Measurements from ENCODE around the gene RUNX3.

RUNX3 gene

GRCh38 chr1:24965571-24965930, 35.5 kb upstream of the RUNX3 start (continued):
- no peak for TF ChIP-seq PRDM1 (tag by site-specific recombination; IDR thresholded peaks at IDR 0.05)
- no peak for TF ChIP-seq ZNF701 (tag by site-specific recombination; IDR thresholded peaks at IDR 0.05)
- TF ChIP-seq ZBTB20 (tag by site-specific recombination; IDR thresholded peaks at IDR 0.05), result no peak
- TF ChIP-seq ZSCAN16 (tag by site-specific recombination; IDR thresholded peaks at IDR 0.05), result no peak
- TF ChIP-seq ZNF302 (tag by site-specific recombination; IDR thresholded peaks at IDR 0.05; ENCODE audit: low read depth), result no peak
- TF ChIP-seq ZNF624 (tag by site-specific recombination; IDR thresholded peaks at IDR 0.05), result no peak
- TF ChIP-seq ZBTB8A (tag by site-specific recombination; IDR thresholded peaks at IDR 0.05), result no peak

GRCh38 chr1:24964811-24965570, 34.9 kb upstream of the RUNX3 start:
- H3K4me1 ChIP-seq (ENCODE audit: control insufficient read depth, insufficient read depth, low read length), result no peaks in the 10 kb centered on the region
- H3K9me3 ChIP-seq (ENCODE audit: control insufficient read depth, insufficient read depth, low read depth, low read length), result no peaks in the 10 kb centered on the region
- POLR2A ChIA-PET, result no interaction called here
- TF ChIP-seq EGR2 (tag by site-specific recombination; IDR thresholded peaks at IDR 0.05; ENCODE audit: low read depth) (peak; percentile 47; the same call in 1 of the 2 replicates), ZBTB1 (tag by site-specific recombination; IDR thresholded peaks at IDR 0.05) (no peak), PRDM4 (tag by site-specific recombination; IDR thresholded peaks at IDR 0.05) (no peak), ZFHX2 (tag by site-specific recombination; conservative IDR thresholded peaks at IDR 0.05) (peak; percentile 65)
- no peaks in the 10 kb centered on the region for H3K36me3 ChIP-seq (ENCODE audit: control insufficient read depth in 2 of 2, insufficient read depth in 1 of 2, low read length in 2 of 2)
- no peak overlapping the region for H3K27ac ChIP-seq (ENCODE audit: extremely low read depth, low read depth, low read length)
- no peak overlapping the region for H3K4me3 ChIP-seq (ENCODE audit: low read depth, low read length)
- CTCF ChIA-PET, result interaction anchor here (0.7 to 1.2 kb wide), 2 partner anchors 73 to 108 kb away, joined by 3 to 4 read pairs; no protein-coding TSS in a partner anchor

- Histone ChIP-seq H3K27ac (ENCODE audit: extremely low read depth, low read depth, low read length) (no peak overlapping the region), H3K36me3 (ENCODE audit: control insufficient read depth in 2 of 2, insufficient read depth in 1 of 2, low read length in 2 of 2) (no peaks in the 10 kb centered on the region), H3K9me3 (ENCODE audit: control insufficient read depth, insufficient read depth, low read depth, low read length) (no peaks in the 10 kb centered on the region), H3K4me3 (ENCODE audit: low read depth, low read length) (no peak overlapping the region), H3K4me1 (ENCODE audit: control insufficient read depth, insufficient read depth, low read length) (no peaks in the 10 kb centered on the region)
- CTCF ChIA-PET, result interaction anchor here (0.7 kb wide), 1 partner anchor 109 kb away, joined by 4 read pairs; no protein-coding TSS in a partner anchor
- TF ChIP-seq ZNF777 (tag by site-specific recombination; IDR thresholded peaks at IDR 0.05; ENCODE audit: borderline replicate concordance) (no peak), ZBTB26 (tag by site-specific recombination; optimal IDR thresholded peaks at IDR 0.05) (no peak), ZBTB1 (tag by site-specific recombination; IDR thresholded peaks at IDR 0.05) (no peak), ZNF513 (tag by site-specific recombination; IDR thresholded peaks at IDR 0.05) (no peak), ZNF146 (tag by site-specific recombination; IDR thresholded peaks at IDR 0.05) (no peak), ZNF114 (tag by site-specific recombination; IDR thresholded peaks at IDR 0.05) (no peak), HIC1 (tag by site-specific recombination; IDR thresholded peaks at IDR 0.05) (no peak), ZFP41 (tag by site-specific recombination; IDR thresholded peaks at IDR 0.05; ENCODE audit: borderline replicate concordance) (no peak), ZNF221 (tag by site-specific recombination; IDR thresholded peaks at IDR 0.05; ENCODE audit: borderline replicate concordance) (no peak), ZBTB21 (tag by site-specific recombination; IDR thresholded peaks at IDR 0.05) (no peak)
- POLR2A ChIA-PET, result no interaction called here
Measured at GRCh38 chr1:24963943-24964693, 34.0 kb upstream of the RUNX3 start.

Measured in HEK293 (cell line).